K562 (cell line): ENCODE measurements around the gene NF1. TPM values are rescaled to one million over a fixed set of nuclear protein-coding genes. Genes with fewer than 3 reads are reported as not detected.

Experiments
- ATF3 ChIP-seq, 2 experiments: fragments of 450-650 bp in 1 of 2; sonication (generic) in 1 of 2; formaldehyde crosslinking in 1 of 2; IDR thresholded peaks in 1 of 2; conservative IDR thresholded peaks in 1 of 2; 2 replicates each; pipeline versions ENCODE4 v1.6.1 to v1.8.1; 2016 to 2023; ENCODE audit warnings: mild to moderate bottlenecking in 2 of 2, moderate library complexity in 2 of 2, inconsistent platforms in 1 of 2, missing genetic modification reagents in 1 of 2
- BRCA1 ChIP-seq, 2 experiments: fragments of 450-650 bp in 1 of 2; sonication (generic) in 1 of 2; formaldehyde crosslinking in 1 of 2; IDR thresholded peaks; 2 replicates each; pipeline versions ENCODE4 v1.5.0 to v1.6.1; 2017 to 2020; ENCODE audit warnings: mild to moderate bottlenecking in 1 of 2, missing genetic modification reagents in 1 of 2
- CBFA2T2 ChIP-seq: fragments of 450-650 bp; conservative IDR thresholded peaks from 2 replicates; pipeline ENCODE4 v1.6.1; 2017; ENCODE audit warnings: mild to moderate bottlenecking
- CEBPB ChIP-seq: fragments of 450-650 bp; IDR thresholded peaks from 2 replicates; pipeline ENCODE4 v1.6.1; 2016; ENCODE audit warnings: missing genetic modification characterization, missing compliant biosample characterization
- DLX4 ChIP-seq: fragments of 250-450 bp; sonication (Bioruptor Pico); IDR thresholded peaks from 2 replicates; pipeline ENCODE4 v1.6.1; 2021; ENCODE audit warnings: mild to moderate bottlenecking
- ETS2 ChIP-seq: IDR thresholded peaks from 2 replicates; pipeline ENCODE4 v1.6.1; 2016; ENCODE audit warnings: borderline replicate concordance, missing genetic modification characterization, mild to moderate bottlenecking, moderate library complexity, missing compliant biosample characterization; ENCODE audit not compliant: poor library complexity, severe bottlenecking
- EZH2 ChIP-seq: IDR thresholded peaks from 2 replicates; pipeline ENCODE4 v1.6.1; 2012; ENCODE audit warnings: low read depth, mild to moderate bottlenecking, inconsistent platforms, low read length, borderline replicate concordance
- GABPA ChIP-seq: fragments of 200-800 bp; sonication (Bioruptor generic); conservative IDR thresholded peaks from 2 replicates; pipeline ENCODE4 v1.6.1; 2016; ENCODE audit warnings: low read depth, missing genetic modification characterization, missing compliant biosample characterization
- JUND ChIP-seq, 2 experiments: IDR thresholded peaks; 2 replicates in 1 of 2; 3 replicates in 1 of 2; pipeline ENCODE4 v1.6.1; 2011; ENCODE audit warnings: borderline replicate concordance in 2 of 2, low read depth in 2 of 2, low read length in 2 of 2, improper control_type of control experiment in 1 of 2, missing biosample characterization in 1 of 2, missing genetic modification characterization in 1 of 2, missing genetic modification reagents in 1 of 2
- PHTF2 ChIP-seq: fragments of 250-450 bp; sonication (Bioruptor Pico); IDR thresholded peaks from 2 replicates; pipeline ENCODE4 v1.5.0; 2021; ENCODE audit warnings: mild to moderate bottlenecking
- RHOXF2B ChIP-seq: fragments of 250-450 bp; sonication (Bioruptor Pico); conservative IDR thresholded peaks from 2 replicates; pipeline ENCODE4 v1.5.1; 2021
- SAFB2 ChIP-seq: fragments of 200-400 bp; formaldehyde crosslinking; IDR thresholded peaks from 2 replicates; pipeline ENCODE4 v1.6.1; 2018; ENCODE audit warnings: borderline replicate concordance, low read length, low read depth, moderate library complexity; ENCODE audit not compliant: severe bottlenecking
- SLC30A9 ChIP-seq: fragments of 250-450 bp; sonication (Bioruptor Pico); IDR thresholded peaks from 2 replicates; pipeline ENCODE4 v1.8.0; 2022; ENCODE audit warnings: mild to moderate bottlenecking, moderate library complexity
- SP1 ChIP-seq: sonication (generic); formaldehyde crosslinking; IDR thresholded peaks from 2 replicates; pipeline ENCODE4 v1.8.1; 2022; ENCODE audit warnings: mild to moderate bottlenecking, missing genetic modification reagents
- TEAD1 ChIP-seq, 2 experiments: fragments of 450-650 bp in 1 of 2; sonication (generic) in 1 of 2; formaldehyde crosslinking; IDR thresholded peaks; 2 replicates each; pipeline versions ENCODE4 v1.4.0 to v1.8.0; 2020 to 2022; ENCODE audit warnings: mild to moderate bottlenecking in 2 of 2, missing genetic modification reagents in 1 of 2
- TRIM24 ChIP-seq, 2 experiments: fragments of 450-650 bp; IDR thresholded peaks; 2 replicates each; pipeline ENCODE4 v1.6.1; 2016
- ZBTB12 ChIP-seq: fragments of 250-450 bp; sonication (Bioruptor Pico); IDR thresholded peaks from 2 replicates; pipeline ENCODE4 v1.4.0; 2020
- ZNF121 ChIP-seq: sonication (generic); formaldehyde crosslinking; conservative IDR thresholded peaks from 2 replicates; pipeline ENCODE4 v1.8.0; 2022; ENCODE audit warnings: missing genetic modification reagents
- ZNF140 ChIP-seq: fragments of 250-450 bp; sonication (Bioruptor Pico); IDR thresholded peaks from 2 replicates; pipeline ENCODE4 v1.8.0; 2021; ENCODE audit warnings: moderate library complexity, mild to moderate bottlenecking, inconsistent platforms
- ZNF239 ChIP-seq: fragments of 250-450 bp; sonication (Bioruptor Pico); IDR thresholded peaks from 2 replicates; pipeline ENCODE4 v1.4.0; 2020; ENCODE audit warnings: mild to moderate bottlenecking
- ZNF778 ChIP-seq: fragments of 450-650 bp; formaldehyde crosslinking; IDR thresholded peaks from 2 replicates; pipeline ENCODE4 v1.4.0; 2020; ENCODE audit warnings: mild to moderate bottlenecking, moderate library complexity
- ZNF830 ChIP-seq: fragments of 250-450 bp; sonication (Bioruptor Pico); IDR thresholded peaks from 2 replicates; pipeline ENCODE4 v1.5.0; 2021; ENCODE audit warnings: mild to moderate bottlenecking
- ZSCAN29 ChIP-seq: fragments of 450-650 bp; IDR thresholded peaks from 2 replicates; pipeline ENCODE4 v1.6.1; 2017
- ZSCAN32 ChIP-seq: fragments of 450-650 bp; formaldehyde crosslinking; IDR thresholded peaks from 2 replicates; pipeline ENCODE4 v1.4.0; 2020; ENCODE audit warnings: mild to moderate bottlenecking, moderate library complexity
- polyA plus RNA-seq, 8 experiments: library from polyadenylated mRNA; depleted of rRNA in 4 of 8; stranded (reverse) in 5 of 8; unstranded in 3 of 8; fragments of >200 nt; fragmentation: Nextera tagmentation in 2 of 8; fragmentation: Illumina TruSeq in 1 of 8; extraction: Ambion mirVana in 2 of 8; extraction: Trizol in 1 of 8; gene quantifications; 2 replicates each; pipeline versions ENCODE4 v1.2.1 to v1.2.3, GENCODE V29; 2011 to 2014; ENCODE audit warnings: inconsistent platforms in 1 of 8, missing spikeins in 1 of 8
- total RNA-seq, 7 experiments: library from RNA; depleted of rRNA in 6 of 7; stranded (reverse); fragments of >200 nt in 6 of 7; fragmentation: Illumina TruSeq in 2 of 7; extraction: Trizol in 2 of 7; gene quantifications; 2 replicates each; pipeline versions ENCODE4 v1.2.1 to v1.2.3, GENCODE V29; 2011 to 2021; ENCODE audit warnings: low replicate concordance in 1 of 7

NF1 gene
- total and polyA plus RNA-seq, 9 of the 15 experiments (the other 6 are each of a cell fraction or from before 2014, with no cell fraction given), result 3.4 to 41.9 (median 24.3) TPM

GRCh38 chr17:31052187-31052889 lies 42.4 kb upstream of the NF1 start (continued):
- 0 out of 4 replicates have a peak, but pooled peaks of 1 of the 2 experiments have one; percentile 31 for TF ChIP-seq TRIM24 (IDR thresholded peaks at IDR 0.05)
- TF ChIP-seq ZSCAN32 (CRISPR knock-in tag), result no peak
- TF ChIP-seq JUND (IDR thresholded peaks at IDR 0.05; ENCODE audit: borderline replicate concordance, low read depth, low read length), result peak; percentile 61
- peak; percentile 84; the same call in 2 of the 3 replicates for TF ChIP-seq JUND (tag; IDR thresholded peaks at IDR 0.05; ENCODE audit: borderline replicate concordance, low read depth, low read length)
- TF ChIP-seq ZBTB12 (CRISPR knock-in tag), result no peak; the same call in 1 of the 2 replicates
- no peak for TF ChIP-seq ZNF830 (CRISPR knock-in tag)
- TF ChIP-seq SP1 (CRISPR knock-in tag), result no peak
- TF ChIP-seq TEAD1 (CRISPR knock-in tag; IDR thresholded peaks at IDR 0.05), result 0 out of 4 replicates have a peak, but pooled peaks of 1 of the 2 experiments have one; percentile 22
- no peak for TF ChIP-seq ZNF140 (CRISPR knock-in tag)
- TF ChIP-seq DLX4, result no peak
- TF ChIP-seq ZNF239, result no peak
- TF ChIP-seq PHTF2 (CRISPR knock-in tag), result no peak
- no peak for TF ChIP-seq SLC30A9 (CRISPR knock-in tag)
- TF ChIP-seq CEBPB (tag), result no peak
- TF ChIP-seq SAFB2, result no peak
- TF ChIP-seq CBFA2T2, result 0 out of 2 replicates have a peak, but pooled peaks have one; percentile 7
- TF ChIP-seq RHOXF2B (CRISPR knock-in tag), result no peak
- TF ChIP-seq ZNF121 (CRISPR knock-in tag), result no peak
- TF ChIP-seq ZNF778 (CRISPR knock-in tag), result no peak
- peak; percentile 40; the same call in 1 of the 2 replicates for TF ChIP-seq GABPA
- no peak for TF ChIP-seq EZH2
- TF ChIP-seq BRCA1 (IDR thresholded peaks at IDR 0.05), result no peak
- TF ChIP-seq BRCA1 (CRISPR knock-in tag; IDR thresholded peaks at IDR 0.05), result no peak
- no peak for TF ChIP-seq ZSCAN29
- TF ChIP-seq ETS2 (tag), result no peak
- peak; percentile 83 for TF ChIP-seq ATF3 (IDR thresholded peaks at IDR 0.05)
- 0 out of 2 replicates have a peak, but pooled peaks have one; percentile 36 for TF ChIP-seq ATF3 (CRISPR knock-in tag; conservative IDR thresholded peaks at IDR 0.05)
